ENCODE measurements around the gene RHBDL3.
"Not testable (repeated sequence)": the region's sequence is repeated elsewhere in the genome, so short reads cannot be mapped to it uniquely, and the experiment has no call there.

RHBDL3 gene

GRCh38 chr17:32292094-32292493 lies 26.5 kb downstream of the RHBDL3 start:
- DNase-seq, result no peak

- no peak for DNase-seq
Observed at GRCh38 chr17:32297424-32297823, 31.8 kb downstream of the RHBDL3 start.

- no peak for DNase-seq
Observed at GRCh38 chr17:32297860-32298259, 32.2 kb downstream of the RHBDL3 start.

GRCh38 chr17:32298298-32298697 lies 32.7 kb downstream of the RHBDL3 start:
- no peak for DNase-seq

- no peak for DNase-seq
Observed at GRCh38 chr17:32298721-32299579, 33.3 kb downstream of the RHBDL3 start.

- DNase-seq, result no peak
Observed at GRCh38 chr17:32299580-32300164, 34.0 kb downstream of the RHBDL3 start.

- no peak for DNase-seq
Observed at GRCh38 chr17:32302037-32302436, 36.4 kb downstream of the RHBDL3 start.

- no peak for DNase-seq
Observed at GRCh38 chr17:32302860-32303649, 37.4 kb downstream of the RHBDL3 start.

- no peak for DNase-seq
Observed at GRCh38 chr17:32303781-32304288, 38.2 kb downstream of the RHBDL3 start.

GRCh38 chr17:32305049-32305448 lies 39.4 kb downstream of the RHBDL3 start:
- DNase-seq, result no peak

- DNase-seq, result no peak
Observed at GRCh38 chr17:32307658-32308057, 42.0 kb downstream of the RHBDL3 start.

- DNase-seq, result peak; percentile 53
Observed at GRCh38 chr17:32311028-32311536, 45.5 kb downstream of the RHBDL3 start.

- no peak for DNase-seq
Observed at GRCh38 chr17:32314636-32315035, 49.0 kb downstream of the RHBDL3 start.

GRCh38 chr17:32315171-32315570 lies 49.5 kb downstream of the RHBDL3 start:
- DNase-seq, result no peak

- not testable (repeated sequence) for DNase-seq
Observed at GRCh38 chr17:32316653-32317052, 51.0 kb downstream of the RHBDL3 start.

- DNase-seq, result no peak
Observed at GRCh38 chr17:32317353-32317752, 51.7 kb downstream of the RHBDL3 start.

GRCh38 chr17:32318071-32318470 lies 52.4 kb downstream of the RHBDL3 start:
- DNase-seq, result no peak

- DNase-seq, result peak; percentile 63
Observed at GRCh38 chr17:32319548-32319905, 53.9 kb downstream of the RHBDL3 start.

- not testable (repeated sequence) for DNase-seq
Observed at GRCh38 chr17:32320080-32320479, 54.4 kb downstream of the RHBDL3 start.

GRCh38 chr17:32320847-32321246 lies 55.2 kb downstream of the RHBDL3 start:
- DNase-seq, result no peak

GRCh38 chr17:32323046-32323445 lies 57.4 kb downstream of the RHBDL3 start:
- DNase-seq, result no peak

GRCh38 chr17:32323811-32324491 lies 58.3 kb downstream of the RHBDL3 start:
- DNase-seq, result no peak

GRCh38 chr17:32327911-32328310 lies 62.3 kb downstream of the RHBDL3 start:
- no peak for DNase-seq

Measured in right hindlimb (tissue), 1 donor.